WTC11 (cell line): ENCODE results near the gene NEMP1. TPM values are rescaled to one million over a fixed set of nuclear protein-coding genes. Genes with fewer than 3 reads are reported as not detected.

Source experiments
- ATAC-seq: fragments of 200-7000 bp; cut with Tn5 transposase; 2 replicates; pipeline ENCODE4 v1.10.0; 2021; ENCODE audit warnings: mild to moderate bottlenecking, moderate library complexity
- CTCF ChIA-PET: fragments of 300-600 bp; sonication (Branson Sonifier 250); formaldehyde crosslinking; loops from one replicate; lab custom pipeline; 2021; ENCODE audit warnings: antibody characterized with exemption; lab: Charles Lee
- POLR2A ChIA-PET: fragments of 350-600 bp; sonication (Branson Sonifier 250); formaldehyde crosslinking; loops from one replicate; lab custom pipeline; 2021; ENCODE audit warnings: antibody characterized with exemption; lab: Charles Lee
- DNase-seq: peaks from one replicate; pipeline ENCODE4 v3.0.0; 2021; ENCODE audit warnings: low spot score
- H3K27ac Mint-ChIP-seq: 2 replicates; pipeline ENCODE4 v1.8.0; 2021; ENCODE audit warnings: mixed read lengths
- H3K27me3 Mint-ChIP-seq: 2 replicates; pipeline ENCODE4 v1.8.0; 2021; ENCODE audit warnings: low read depth, mild to moderate bottlenecking, moderate library complexity, mixed read lengths
- H3K36me3 Mint-ChIP-seq: 2 replicates; pipeline ENCODE4 v1.8.0; 2021; ENCODE audit warnings: mixed read lengths
- H3K4me1 Mint-ChIP-seq: 2 replicates; pipeline ENCODE4 v1.8.0; 2022; ENCODE audit warnings: mixed read lengths
- H3K4me3 Mint-ChIP-seq: 2 replicates; pipeline ENCODE4 v1.8.0; 2021; ENCODE audit warnings: mild to moderate bottlenecking, moderate library complexity, mixed read lengths
- H3K9me3 Mint-ChIP-seq: 2 replicates; pipeline ENCODE4 v1.8.0; 2021; ENCODE audit warnings: mixed read lengths
- ARID4B ChIP-seq: sonication (generic); formaldehyde crosslinking; IDR thresholded peaks from 2 replicates; pipeline ENCODE4 v1.8.0; 2023; ENCODE audit warnings: missing genetic modification reagents, mild to moderate bottlenecking, borderline replicate concordance
- FOXK1 ChIP-seq: sonication (generic); formaldehyde crosslinking; IDR thresholded peaks from 2 replicates; pipeline ENCODE4 v1.8.0; 2022; ENCODE audit warnings: mild to moderate bottlenecking, moderate library complexity, missing genetic modification reagents
- GABPB1 ChIP-seq: sonication (generic); formaldehyde crosslinking; IDR thresholded peaks from 2 replicates; pipeline ENCODE4 v1.8.1; 2023; ENCODE audit warnings: mild to moderate bottlenecking, missing genetic modification reagents
- HMGA2 ChIP-seq: fragments of 250-450 bp; sonication (Bioruptor Pico); IDR thresholded peaks from 2 replicates; pipeline ENCODE4 v1.4.0; 2021; ENCODE audit warnings: mild to moderate bottlenecking, moderate library complexity
- NR1H2 ChIP-seq: sonication (generic); formaldehyde crosslinking; IDR thresholded peaks from 2 replicates; pipeline ENCODE4 v1.9.0; 2021; ENCODE audit warnings: mild to moderate bottlenecking, moderate library complexity, missing genetic modification reagents
- PREB ChIP-seq: sonication (generic); formaldehyde crosslinking; IDR thresholded peaks from 2 replicates; pipeline ENCODE4 v1.8.1; 2022; ENCODE audit warnings: mild to moderate bottlenecking, missing genetic modification reagents, moderate library complexity, borderline replicate concordance
- STAT6 ChIP-seq: sonication (generic); formaldehyde crosslinking; conservative IDR thresholded peaks from 2 replicates; pipeline ENCODE4 v1.8.1; 2023; ENCODE audit warnings: mild to moderate bottlenecking, low read depth, missing genetic modification reagents, moderate library complexity
- TEAD1 ChIP-seq: sonication (generic); formaldehyde crosslinking; IDR thresholded peaks from 2 replicates; pipeline ENCODE4 v1.8.0; 2022; ENCODE audit warnings: mild to moderate bottlenecking, missing genetic modification reagents
- USF1 ChIP-seq: sonication (generic); formaldehyde crosslinking; IDR thresholded peaks from 2 replicates; pipeline ENCODE4 v1.8.0; 2022; ENCODE audit warnings: mild to moderate bottlenecking, missing genetic modification reagents
- ZNF121 ChIP-seq: sonication (generic); formaldehyde crosslinking; IDR thresholded peaks from 2 replicates; pipeline ENCODE4 v1.8.0; 2023; ENCODE audit warnings: missing genetic modification reagents
- ZNF232 ChIP-seq: sonication (generic); formaldehyde crosslinking; IDR thresholded peaks from 2 replicates; pipeline ENCODE4 v1.8.0; 2022; ENCODE audit warnings: mild to moderate bottlenecking, missing genetic modification reagents
- ZNF317 ChIP-seq: sonication (generic); formaldehyde crosslinking; IDR thresholded peaks from 2 replicates; pipeline ENCODE4 v1.8.1; 2023; ENCODE audit warnings: low read depth, mild to moderate bottlenecking, moderate library complexity, missing genetic modification reagents, borderline replicate concordance
- ZNF532 ChIP-seq: fragments of 250-450 bp; sonication (Bioruptor Pico); IDR thresholded peaks from 2 replicates; pipeline ENCODE4 v1.9.0; 2021; ENCODE audit warnings: mild to moderate bottlenecking, borderline replicate concordance
- total RNA-seq: library from RNA; stranded (reverse); gene quantifications from 3 replicates; pipeline ENCODE4 v1.2.3, GENCODE V29; 2021

The NEMP1 gene
- total RNA-seq, 1 experiment from 2014 or later, result 41.9 TPM

GRCh38 chr12:57112492-57113294 is 34.1 kb upstream of the NEMP1 start (continued):
- TF ChIP-seq PREB (CRISPR knock-in tag), result no peak
- no peak for TF ChIP-seq ZNF232 (CRISPR knock-in tag)
- TF ChIP-seq ZNF121, result no peak

- peak within 1 kb of the TSS; percentile 98 for H3K27ac Mint-ChIP-seq
- H3K27me3 Mint-ChIP-seq, result no peaks in the 10 kb centered on the region
- CTCF ChIA-PET, result interaction anchor here (0.7 to 5.7 kb wide), 50 partner anchors 9 to 482 kb away, joined by 3 to 270 read pairs (median 9); partner anchors contain the start of genes INHBE, LRP1, LRP1-AS and MYO1A
- no peak for TF ChIP-seq NR1H2
- no peaks in the 10 kb centered on the region for H3K9me3 Mint-ChIP-seq
- peaks cover 5% of the 10 kb centered on the region for H3K36me3 Mint-ChIP-seq
- peak within 1 kb of the TSS; percentile 72 for H3K4me3 Mint-ChIP-seq
- ATAC-seq, result peak; percentile 8
- POLR2A ChIA-PET, result interaction anchor here (0.7 to 3.9 kb wide), 18 partner anchors 12 to 922 kb away, joined by 3 to 65 read pairs (median 6); partner anchors contain the start of genes LRP1, NAB2, NEMP1 and SMARCC2
- H3K4me1 Mint-ChIP-seq, result peaks cover 36% of the 10 kb centered on the region
- peak; percentile 48 for DNase-seq
Measured at GRCh38 chr12:57111031-57111734, 32.6 kb upstream of the NEMP1 start, which contains the start of gene STAT6. STAT6 (minus strand) TSS chr12:57111362; CDS start chr12:57108278, 3,084 bp downstream.

- H3K4me1 Mint-ChIP-seq, result peaks cover 36% of the 10 kb centered on the region
- ChIA-PET CTCF (interaction anchor here (0.7 to 5.7 kb wide), 20 partner anchors 8 to 133 kb away, joined by 3 to 270 read pairs (median 25); partner anchors contain the start of genes LRP1, MYO1A, NAB2 and NEMP1), POLR2A (interaction anchor here (0.6 to 3.9 kb wide), 12 partner anchors 11 to 921 kb away, joined by 3 to 65 read pairs (median 11); partner anchors contain the start of genes LRP1, NAB2, NEMP1 and SMARCC2)
- H3K4me3 Mint-ChIP-seq, result peak overlapping the region; percentile 72
- H3K36me3 Mint-ChIP-seq, result peaks cover 5% of the 10 kb centered on the region
- H3K9me3 Mint-ChIP-seq, result no peaks in the 10 kb centered on the region
- ATAC-seq (peak; percentile 75), DNase-seq (peak; percentile 93)
- H3K27me3 Mint-ChIP-seq, result no peaks in the 10 kb centered on the region
- peak overlapping the region; percentile 98 for H3K27ac Mint-ChIP-seq
- TF ChIP-seq ARID4B (CRISPR knock-in tag) (no peak), ZNF317 (no peak), STAT6 (CRISPR knock-in tag) (no peak), FOXK1 (0 out of 2 replicates have a peak, but pooled peaks have one; percentile 31), USF1 (CRISPR knock-in tag) (peak; percentile 14; the same call in 1 of the 2 replicates), ZNF532 (no peak), HMGA2 (no peak), TEAD1 (CRISPR knock-in tag) (no peak), GABPB1 (CRISPR knock-in tag) (no peak)
Measured at GRCh38 chr12:57110104-57111030, 31.8 kb upstream of the NEMP1 start.
